A673 (cell line): Measurements from ENCODE around the gene JHY.

Experiments
- EZH2 ChIP-seq: fragments of 200-600 bp; sonication (generic); IDR thresholded peaks from 2 replicates; pipeline ENCODE4 v1.6.1; 2017; ENCODE audit warnings: borderline replicate concordance, low read depth, mild to moderate bottlenecking, mixed read lengths, antibody characterized with exemption, low read length; ENCODE audit not compliant: poor library complexity, severe bottlenecking
- TF ChIP-seq, protein P1 (sequence below): fragments of 300-800, 200-600 bp; sonication (generic); conservative IDR thresholded peaks from 2 replicates; pipeline ENCODE4 v1.5.1; 2017; ENCODE audit warnings: low read depth, mild to moderate bottlenecking, antibody characterized with exemption, low read length, moderate library complexity, mixed read lengths

DNA sequence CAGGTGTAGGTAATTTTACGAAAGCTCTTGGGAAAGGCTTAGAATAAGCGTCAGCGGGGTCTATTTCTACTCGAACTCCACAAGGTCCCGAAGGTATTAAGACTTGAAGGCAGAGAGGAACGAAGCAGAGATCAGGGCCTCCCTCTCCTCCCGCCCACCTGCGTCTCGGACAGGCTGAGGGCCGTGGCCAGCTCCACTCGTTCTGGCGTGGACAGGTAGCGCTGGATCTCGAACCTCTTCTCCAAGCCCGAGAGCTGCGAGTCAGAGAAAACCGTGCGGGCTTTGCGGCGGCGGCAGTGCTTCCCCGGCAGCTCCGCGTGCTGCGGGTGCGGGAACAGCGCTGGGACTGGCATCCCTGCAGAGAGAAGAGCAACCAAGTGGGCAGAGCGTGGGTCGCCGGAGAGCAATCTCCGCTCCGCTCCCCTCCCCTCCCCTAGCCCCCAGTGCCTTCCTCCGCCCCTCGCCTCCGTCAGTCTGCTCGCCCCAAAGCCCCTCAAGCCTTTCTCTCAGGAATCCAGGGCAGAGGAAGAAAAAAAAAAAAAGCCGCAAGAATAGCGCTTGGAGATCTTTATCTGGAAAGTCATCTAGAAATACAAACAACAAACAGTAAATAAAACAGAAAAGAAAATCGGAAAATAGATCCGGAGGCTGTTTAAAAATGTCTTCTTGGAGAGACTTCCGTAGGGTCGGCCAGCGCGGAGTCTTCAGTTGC, 96.7 kb downstream of the JHY start:
- TF ChIP-seq, protein P1, sequence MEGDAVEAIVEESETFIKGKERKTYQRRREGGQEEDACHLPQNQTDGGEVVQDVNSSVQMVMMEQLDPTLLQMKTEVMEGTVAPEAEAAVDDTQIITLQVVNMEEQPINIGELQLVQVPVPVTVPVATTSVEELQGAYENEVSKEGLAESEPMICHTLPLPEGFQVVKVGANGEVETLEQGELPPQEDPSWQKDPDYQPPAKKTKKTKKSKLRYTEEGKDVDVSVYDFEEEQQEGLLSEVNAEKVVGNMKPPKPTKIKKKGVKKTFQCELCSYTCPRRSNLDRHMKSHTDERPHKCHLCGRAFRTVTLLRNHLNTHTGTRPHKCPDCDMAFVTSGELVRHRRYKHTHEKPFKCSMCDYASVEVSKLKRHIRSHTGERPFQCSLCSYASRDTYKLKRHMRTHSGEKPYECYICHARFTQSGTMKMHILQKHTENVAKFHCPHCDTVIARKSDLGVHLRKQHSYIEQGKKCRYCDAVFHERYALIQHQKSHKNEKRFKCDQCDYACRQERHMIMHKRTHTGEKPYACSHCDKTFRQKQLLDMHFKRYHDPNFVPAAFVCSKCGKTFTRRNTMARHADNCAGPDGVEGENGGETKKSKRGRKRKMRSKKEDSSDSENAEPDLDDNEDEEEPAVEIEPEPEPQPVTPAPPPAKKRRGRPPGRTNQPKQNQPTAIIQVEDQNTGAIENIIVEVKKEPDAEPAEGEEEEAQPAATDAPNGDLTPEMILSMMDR: no peak
- TF ChIP-seq EZH2: peak; percentile 76
